Panc1 (cell line): ENCODE results near the gene ATG13.

Source experiments
- POLR2AphosphoS5 ChIP-seq: IDR thresholded peaks from 2 replicates; pipeline ENCODE4 v1.6.1; 2012; ENCODE audit warnings: mild to moderate bottlenecking, low read depth, low read length, moderate library complexity
- TF ChIP-seq, protein P1 (sequence below): fragments of 450-650 bp; IDR thresholded peaks from 2 replicates; pipeline ENCODE4 v1.5.1; 2017; ENCODE audit warnings: mild to moderate bottlenecking

DNA sequence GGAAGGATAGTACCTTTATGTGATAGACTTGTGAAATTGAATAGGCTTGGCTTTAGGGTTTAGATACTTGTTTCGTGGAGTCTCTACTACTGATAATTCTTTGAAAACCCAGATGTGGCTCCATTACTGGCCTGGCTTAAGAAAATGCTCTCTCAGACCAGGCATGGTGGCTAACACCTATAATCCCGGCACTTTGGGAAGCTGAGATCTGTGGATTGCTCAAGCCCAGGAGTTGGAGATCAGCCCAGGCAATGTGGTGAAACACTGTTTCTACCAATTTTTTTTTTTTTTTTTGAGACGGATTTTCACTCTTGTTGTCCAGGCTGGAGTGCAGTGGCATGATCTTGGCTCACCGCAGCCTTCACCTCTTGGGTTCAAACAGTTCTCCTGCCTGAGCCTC is 40.9 kb downstream of the ATG13 start:
- TF ChIP-seq POLR2AphosphoS5: no peak
- TF ChIP-seq, protein P1, sequence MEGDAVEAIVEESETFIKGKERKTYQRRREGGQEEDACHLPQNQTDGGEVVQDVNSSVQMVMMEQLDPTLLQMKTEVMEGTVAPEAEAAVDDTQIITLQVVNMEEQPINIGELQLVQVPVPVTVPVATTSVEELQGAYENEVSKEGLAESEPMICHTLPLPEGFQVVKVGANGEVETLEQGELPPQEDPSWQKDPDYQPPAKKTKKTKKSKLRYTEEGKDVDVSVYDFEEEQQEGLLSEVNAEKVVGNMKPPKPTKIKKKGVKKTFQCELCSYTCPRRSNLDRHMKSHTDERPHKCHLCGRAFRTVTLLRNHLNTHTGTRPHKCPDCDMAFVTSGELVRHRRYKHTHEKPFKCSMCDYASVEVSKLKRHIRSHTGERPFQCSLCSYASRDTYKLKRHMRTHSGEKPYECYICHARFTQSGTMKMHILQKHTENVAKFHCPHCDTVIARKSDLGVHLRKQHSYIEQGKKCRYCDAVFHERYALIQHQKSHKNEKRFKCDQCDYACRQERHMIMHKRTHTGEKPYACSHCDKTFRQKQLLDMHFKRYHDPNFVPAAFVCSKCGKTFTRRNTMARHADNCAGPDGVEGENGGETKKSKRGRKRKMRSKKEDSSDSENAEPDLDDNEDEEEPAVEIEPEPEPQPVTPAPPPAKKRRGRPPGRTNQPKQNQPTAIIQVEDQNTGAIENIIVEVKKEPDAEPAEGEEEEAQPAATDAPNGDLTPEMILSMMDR: no peak
